ENCODE results near the gene KLHDC3. TPM values are rescaled to one million over a fixed set of nuclear protein-coding genes. Genes with fewer than 3 reads are reported as not detected.

KLHDC3 gene
- total and polyA plus RNA-seq, 2 of the 13 experiments (the other 11 are each of a cell fraction or from before 2014, with no cell fraction given): 78.3 to 91.5 TPM

GRCh38 chr6:43043310-43043709 is 29.3 kb downstream of the KLHDC3 start (continued):
- TF ChIP-seq REL (CRISPR knock-in tag; conservative IDR thresholded peaks at IDR 0.05) (no peak), ZNF276 (CRISPR knock-in tag; IDR thresholded peaks at IDR 0.05; ENCODE audit: low read depth) (no peak), ZNF253 (CRISPR knock-in tag; IDR thresholded peaks at IDR 0.05; ENCODE audit: borderline replicate concordance) (no peak)

GRCh38 chr6:43045371-43045930 is 31.4 kb downstream of the KLHDC3 start:
- no TSS peak for BruUV-seq (replicated peaks)
- Histone ChIP-seq H3K9ac (ENCODE audit: insufficient read depth, low read depth, low read length) (no peak overlapping the region), H3K27ac (ENCODE audit: extremely low read length, insufficient read depth, low read length) (no peak overlapping the region), H3K36me3 (replicated peaks in 1 of 2; ENCODE audit: control insufficient read depth in 1 of 2, insufficient read depth in 2 of 2, low read length in 2 of 2) (peaks cover 50 to 80% of the 10 kb centered on the region in 2 experiments), H3K4me1 (ENCODE audit: insufficient read depth, low read length) (peaks cover 2% of the 10 kb centered on the region), H3K27me3 (ENCODE audit: control insufficient read depth in 1 of 2, insufficient read depth in 2 of 2, low read length in 2 of 2) (no peaks in the 10 kb centered on the region), H2AFZ (ENCODE audit: low read length) (no peak overlapping the region), H3K4me2 (ENCODE audit: low read depth, low read length) (no peak overlapping the region), H3K4me3 (replicated peaks in 1 of 3; ENCODE audit: insufficient read depth in 1 of 3, low read depth in 2 of 3, low read length in 3 of 3) (no peak overlapping the region), H4K20me1 (ENCODE audit: insufficient read depth, low read length) (no peaks in the 10 kb centered on the region), H3K79me2 (ENCODE audit: insufficient read depth, low read length) (peaks cover 3% of the 10 kb centered on the region), H3K9me3 (ENCODE audit: low read length) (no peaks in the 10 kb centered on the region)
- FAIRE-seq: no peak
- CTCF ChIA-PET (ENCODE audit: low intra/inter-chr PET ratio, low total read pairs): no interaction called here
- no peak; the same call in 2 of the 3 replicates for ATAC-seq
- in situ Hi-C loops (cut with HindIII; ENCODE audit: extremely low pct_ligation_motif_present, low pct_unique_long_range_greater_than_20kb) (no loop called here), intact Hi-C loops (cut with micrococcal nuclease; ENCODE audit: unreplicated experiment) (no loop called here)
- DNase-seq (ENCODE audit: low spot score): no peak
- POLR2A ChIA-PET: interaction anchor here (0.9 to 2.2 kb wide), 3 partner anchors 8 to 15 kb away, joined by 4 to 5 read pairs (median 4); partner anchors contain the start of genes CUL7, KLC4 and MRPL2
- WGBS (ENCODE audit: low lambda C conversion rate): 97% methylated on average over 11 of the region's 11 CpGs
- peak; percentile 49 for TF ChIP-seq AGO2 (optimal IDR thresholded peaks at IDR 0.05; ENCODE audit: low read depth, low read length)
- TF ChIP-seq ZNF280B (CRISPR knock-in tag; IDR thresholded peaks at IDR 0.05; ENCODE audit: borderline replicate concordance): 0 out of 2 replicates have a peak, but pooled peaks have one; percentile 20
- TF ChIP-seq REST (IDR thresholded peaks at IDR 0.05; ENCODE audit: borderline replicate concordance in 1 of 2, low read depth in 1 of 2, low read length in 2 of 2): no peak
- TF ChIP-seq ZBTB33 (CRISPR knock-in tag; IDR thresholded peaks at IDR 0.05): peak; percentile 91
- TF ChIP-seq FOXO4 (CRISPR knock-in tag; conservative IDR thresholded peaks at IDR 0.05): no peak
